HepG2 (cell line): ENCODE data around the gene WSB2. TPM values are rescaled to one million over a fixed set of nuclear protein-coding genes. Genes with fewer than 3 reads are reported as not detected.
A peak's percentile ranks its signal among the peaks of the same experiment; 100 is the strongest.

Experiments
- PATZ1 ChIP-seq: sonication (generic); formaldehyde crosslinking; IDR thresholded peaks from 2 replicates; pipeline ENCODE4 v1.4.0; 2020; ENCODE audit warnings: missing genetic modification reagents
- POLR2G ChIP-seq: fragments of 200-400 bp; formaldehyde crosslinking; IDR thresholded peaks from 2 replicates; pipeline ENCODE4 v1.6.1; 2018; ENCODE audit warnings: mild to moderate bottlenecking, low read depth, low read length, moderate library complexity
- RBFOX2 ChIP-seq: fragments of 200-400 bp; formaldehyde crosslinking; IDR thresholded peaks from 2 replicates; pipeline ENCODE4 v1.6.1; 2017; ENCODE audit warnings: low read depth, mild to moderate bottlenecking, low read length
- ZNF407 ChIP-seq: sonication (generic); formaldehyde crosslinking; IDR thresholded peaks from one replicate; pipeline ENCODE4 v1.5.1; 2020; ENCODE audit warnings: mild to moderate bottlenecking, missing genetic modification reagents; ENCODE audit errors: not compliant biosample characterization
- polyA plus RNA-seq, 8 experiments: library from polyadenylated mRNA; depleted of rRNA in 3 of 8; stranded (reverse) in 7 of 8; unstranded in 1 of 8; fragments of >200 nt; fragmentation: Illumina TruSeq in 4 of 8; extraction: Trizol in 4 of 8; gene quantifications; 2 replicates each; pipeline versions ENCODE4 v1.2.1 to v1.2.3, GENCODE V29; 2011 to 2016; ENCODE audit warnings: low read depth in 4 of 8, missing spikeins in 1 of 8, mixed read lengths in 1 of 8; ENCODE audit not compliant: insufficient read depth in 1 of 8
- total RNA-seq, 5 experiments: library from RNA; depleted of rRNA; stranded (reverse); fragments of >200 nt; fragmentation: Illumina TruSeq; extraction: Trizol; gene quantifications; 2 replicates each; pipeline ENCODE4 v1.2.3, GENCODE V29; 2016; ENCODE audit warnings: low read depth in 1 of 5

Gene WSB2
- total and polyA plus RNA-seq, 2 of the 13 experiments (the other 11 are each of a cell fraction or from before 2014, with no cell fraction given) = 31.0 to 82.8 TPM

GRCh38 chr12:118061873-118062843 is 1.2 kb upstream of the WSB2 start (continued):
- TF ChIP-seq POLR2G = peak; percentile 71
- 0 out of 2 replicates have a peak, but pooled peaks have one; percentile 26 for TF ChIP-seq PATZ1 (CRISPR knock-in tag)
- no peak for TF ChIP-seq ZNF407 (CRISPR knock-in tag)
- TF ChIP-seq RBFOX2 = peak; percentile 72
- TF ChIP-seq, all 625 proteins: peak for 13
